HG03280 (cell line): ENCODE results near the gene TBC1D23.
"Not testable (repeated sequence)": the region's sequence is repeated elsewhere in the genome, so short reads cannot be mapped to it uniquely, and the experiment has no call there.

Experiments used
- ATAC-seq: cut with Tn5 transposase; IDR thresholded peaks from one replicate; pipeline ENCODE4 v1.9.1; 2021; ENCODE audit warnings: mild to moderate bottlenecking, moderate library complexity; ENCODE audit not compliant: unreplicated experiment

The TBC1D23 gene

DNA sequence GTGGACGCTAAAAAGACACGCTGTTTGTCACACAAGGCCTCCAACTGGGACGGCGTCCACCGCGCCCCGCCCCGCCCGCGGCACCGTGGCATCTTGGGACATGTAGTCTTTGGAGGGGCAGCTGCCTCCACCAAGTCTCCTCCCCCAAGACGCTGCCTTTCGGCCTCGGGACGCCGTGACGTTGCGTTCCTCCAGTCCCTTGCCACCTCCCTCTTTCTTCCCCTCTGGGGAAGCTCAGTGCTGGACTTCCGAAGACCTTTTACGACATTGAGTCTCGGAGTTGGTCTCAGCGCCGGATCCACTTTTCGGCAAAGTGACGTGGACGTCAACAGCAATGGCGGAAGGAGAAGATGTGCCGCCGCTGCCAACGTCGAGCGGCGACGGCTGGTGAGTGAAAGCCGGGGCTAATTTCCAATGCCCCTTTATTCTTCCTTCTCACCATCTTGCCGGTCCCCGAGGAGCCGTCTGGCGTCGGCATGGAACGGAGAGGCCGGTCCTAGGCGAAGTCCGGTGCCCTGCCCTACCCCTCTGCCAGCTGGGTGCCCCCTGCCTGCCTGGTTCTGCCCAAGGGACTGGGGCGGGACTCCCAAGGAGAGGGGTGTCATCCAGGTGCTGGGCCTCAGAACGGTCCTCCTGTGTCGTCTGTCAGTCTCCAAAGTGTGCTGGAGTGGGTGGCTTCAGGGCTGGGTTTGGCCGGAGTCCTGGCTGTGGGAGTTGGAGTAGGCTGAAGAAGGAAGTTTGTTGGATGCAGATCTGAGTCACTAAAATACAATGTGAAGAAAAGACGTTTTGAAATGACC, at the start of gene TBC1D23:
Gene TBC1D23, plus strand, starts transcription at position 308 of the 800 bp plus-strand sequence. Its CDS starts 27 bp downstream, at position 335.
- peak; percentile 100 for ATAC-seq

GRCh38 chr3:100213891-100214573, 46.8 kb upstream of the TBC1D23 start:
- ATAC-seq = no peak

- no peak for ATAC-seq
These were observed 46.2 kb upstream of the TBC1D23 start for GRCh38 chr3:100214574-100214964.

DNA sequence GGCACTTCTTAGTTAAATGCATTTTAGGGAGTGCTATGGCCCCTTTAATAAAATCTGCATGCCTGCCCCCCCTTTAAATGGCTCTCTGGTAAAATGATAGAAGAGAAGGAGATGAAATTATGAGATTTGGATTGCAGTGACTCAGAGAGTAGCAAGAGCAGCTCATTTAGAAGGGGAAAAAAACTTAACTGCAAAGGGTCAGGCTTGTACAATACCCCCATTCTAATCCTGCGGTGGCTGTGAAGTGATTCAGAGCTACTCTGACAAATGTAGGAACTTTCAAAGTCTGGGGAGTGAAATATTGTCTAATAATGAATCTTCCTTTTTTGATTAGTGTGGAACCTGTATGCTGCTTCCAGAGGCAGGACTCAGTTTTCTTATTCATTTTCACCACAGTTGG, 44.1 kb upstream of the TBC1D23 start:
- no peak for ATAC-seq

DNA sequence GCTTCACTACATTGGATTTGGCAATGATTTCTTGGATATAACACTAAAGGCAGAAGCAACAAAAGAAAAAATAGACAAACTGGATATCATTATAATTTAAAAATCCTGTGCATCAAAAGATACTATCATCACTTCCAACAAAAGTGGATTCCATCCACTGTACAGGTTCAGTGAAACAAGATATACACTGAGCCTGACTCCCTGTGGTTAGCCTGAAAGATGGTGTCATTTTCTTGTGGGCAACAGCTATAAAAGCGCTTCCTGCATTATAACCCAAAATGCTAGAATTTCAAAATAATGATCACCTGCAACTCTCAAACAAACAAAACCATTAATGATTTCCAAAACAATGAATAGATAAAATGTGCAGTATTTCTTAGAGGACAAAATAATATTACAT, 39.6 kb upstream of the TBC1D23 start:
- ATAC-seq = no peak

DNA sequence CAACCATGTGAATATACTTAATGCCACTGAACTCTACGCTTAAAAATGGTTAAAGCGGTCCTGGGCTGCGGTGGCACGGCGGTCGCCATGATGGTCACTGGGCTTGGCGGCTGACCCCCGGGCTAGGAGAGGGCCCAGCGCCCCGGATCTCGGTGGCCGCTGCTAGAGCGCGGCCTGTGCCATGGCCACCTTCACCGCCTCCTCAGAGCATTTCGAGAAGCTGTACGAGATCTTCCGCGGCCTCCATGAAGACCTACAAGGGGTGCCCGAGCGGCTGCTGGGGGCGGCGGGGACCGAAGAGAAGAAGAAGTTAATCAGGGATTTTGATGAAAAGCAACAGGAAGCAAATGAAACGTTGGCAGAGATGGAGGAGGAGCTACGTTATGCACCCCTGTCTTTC, 35.6 kb upstream of the TBC1D23 start:
- no peak for ATAC-seq

- ATAC-seq = no peak
These were observed 34.9 kb upstream of the TBC1D23 start for GRCh38 chr3:100225883-100226282.

- ATAC-seq = no peak
These were observed 33.9 kb upstream of the TBC1D23 start for GRCh38 chr3:100226712-100227429.

- ATAC-seq = no peak
These were observed 33.3 kb upstream of the TBC1D23 start for GRCh38 chr3:100227511-100227921.

DNA sequence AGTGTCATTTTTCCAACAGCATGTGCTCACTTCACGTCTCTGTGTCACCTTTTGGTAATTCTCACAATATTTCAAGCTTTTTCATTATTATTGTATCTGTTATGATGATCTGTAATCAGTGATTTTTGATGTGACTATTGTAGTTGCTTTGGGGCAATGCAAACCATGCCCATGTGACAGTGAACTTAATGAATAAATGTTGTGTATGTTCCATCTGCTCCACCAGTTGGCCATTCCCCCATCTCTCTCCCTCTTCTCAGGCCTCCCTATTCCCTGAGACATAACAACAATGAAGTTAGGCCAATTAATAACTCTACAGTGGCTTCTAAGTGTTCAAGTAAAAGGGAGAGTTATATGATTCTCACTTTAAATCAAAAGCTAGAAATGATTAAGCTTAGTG, 32.5 kb upstream of the TBC1D23 start:
- ATAC-seq = no peak

- not testable (repeated sequence) for ATAC-seq
These were observed 31.6 kb upstream of the TBC1D23 start for GRCh38 chr3:100229188-100229587.

- ATAC-seq = no peak
These were observed 30.1 kb upstream of the TBC1D23 start for GRCh38 chr3:100230710-100231109.

DNA sequence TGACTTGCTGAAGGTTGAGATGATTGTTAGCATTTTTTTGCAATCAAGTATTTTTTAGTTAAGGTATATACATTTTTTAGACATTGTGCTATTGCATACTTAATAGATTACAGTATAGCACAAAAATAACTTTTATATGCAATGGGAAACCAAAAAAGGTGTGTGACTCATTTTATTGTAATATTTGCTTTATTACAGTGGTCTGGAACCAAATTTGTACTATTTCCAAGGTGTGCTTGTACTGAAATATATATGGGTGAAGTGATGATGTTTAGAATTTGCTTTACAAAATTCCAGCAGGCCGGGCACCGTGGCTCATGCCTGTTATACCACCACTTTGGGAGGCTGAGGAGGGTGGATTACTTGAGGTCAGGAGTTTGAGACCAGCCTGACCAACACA, 29.1 kb upstream of the TBC1D23 start:
- no peak for ATAC-seq

GRCh38 chr3:100234364-100234763, 26.4 kb upstream of the TBC1D23 start:
- no peak for ATAC-seq

DNA sequence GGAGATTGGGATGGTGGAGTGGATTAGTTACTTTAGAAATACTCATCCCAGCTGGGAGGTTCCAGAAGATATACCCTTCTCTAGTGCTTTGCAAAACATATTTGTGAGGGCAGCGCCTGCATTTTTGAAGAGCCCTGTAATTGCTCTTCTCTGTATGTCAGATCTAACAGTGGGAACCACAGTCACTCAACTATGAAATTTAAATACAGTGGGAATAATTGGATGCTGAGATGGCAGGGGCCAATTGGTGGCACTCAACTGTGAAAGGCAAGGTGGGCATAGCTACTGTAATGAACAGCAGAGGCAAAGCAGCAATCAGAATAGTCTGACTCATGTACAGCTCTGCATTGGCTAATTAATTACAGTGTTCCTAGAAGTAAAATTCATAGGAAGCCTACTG, 22.2 kb upstream of the TBC1D23 start:
- ATAC-seq = no peak

- ATAC-seq = not testable (repeated sequence)
These were observed 18.3 kb upstream of the TBC1D23 start for GRCh38 chr3:100242471-100242870.

DNA sequence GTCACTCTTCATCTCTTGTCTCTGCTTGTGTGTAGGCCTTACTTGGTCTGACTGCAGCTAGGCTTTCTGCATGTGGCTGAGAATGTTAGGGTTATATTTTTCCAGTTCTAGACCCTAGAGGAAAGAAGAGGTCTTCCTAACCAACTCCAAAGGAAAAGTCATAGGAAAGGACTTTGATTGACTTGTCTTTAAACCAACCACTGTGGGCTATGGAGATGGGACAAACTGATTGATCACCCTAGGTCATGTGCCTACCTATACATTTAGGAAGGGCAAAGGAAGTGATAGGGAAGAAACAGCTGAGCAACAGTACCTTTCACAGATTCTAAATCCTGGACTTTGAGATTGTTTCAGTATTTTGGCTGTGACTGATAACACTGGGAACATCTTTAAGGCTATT, 16.5 kb upstream of the TBC1D23 start:
- ATAC-seq = no peak

DNA sequence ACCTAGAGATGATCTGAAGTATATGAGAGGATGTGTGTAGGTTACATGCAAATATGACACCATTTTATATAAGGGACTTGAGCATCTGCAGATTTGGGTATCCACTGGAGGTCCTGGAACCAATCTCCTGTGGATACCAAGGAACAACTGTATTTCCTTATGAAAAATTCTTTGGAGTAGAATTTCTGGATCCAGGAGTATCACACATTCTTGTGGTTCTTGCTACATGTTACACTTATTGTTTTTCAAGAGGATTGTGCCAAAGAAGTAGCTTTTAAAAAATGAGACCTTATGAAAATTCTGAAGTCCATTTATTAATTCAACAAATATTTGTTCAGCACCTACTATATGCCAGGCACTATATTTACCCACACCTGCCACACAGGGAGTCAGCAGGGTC, 15.7 kb upstream of the TBC1D23 start:
- no peak for ATAC-seq

DNA sequence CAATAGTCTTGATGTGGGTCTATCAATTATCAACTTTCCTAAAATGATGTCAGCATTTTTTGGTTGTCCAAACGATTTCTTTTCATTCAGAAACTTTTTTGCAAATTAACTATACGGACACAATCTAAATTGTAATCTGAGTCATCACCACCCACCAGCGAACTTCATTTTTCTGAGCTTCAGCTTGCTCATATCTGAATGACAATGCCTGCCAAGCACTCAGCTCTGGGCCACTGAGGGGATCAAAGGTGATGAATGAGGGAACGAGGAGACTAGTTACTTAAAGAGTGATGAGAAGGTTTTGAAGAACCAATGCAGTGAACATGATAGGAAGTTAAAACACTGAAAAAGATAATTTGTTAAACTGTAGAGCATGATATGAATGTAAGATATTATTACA, 14.9 kb upstream of the TBC1D23 start:
- no peak for ATAC-seq

- no peak for ATAC-seq
These were observed 13.8 kb upstream of the TBC1D23 start for GRCh38 chr3:100246999-100247398.

DNA sequence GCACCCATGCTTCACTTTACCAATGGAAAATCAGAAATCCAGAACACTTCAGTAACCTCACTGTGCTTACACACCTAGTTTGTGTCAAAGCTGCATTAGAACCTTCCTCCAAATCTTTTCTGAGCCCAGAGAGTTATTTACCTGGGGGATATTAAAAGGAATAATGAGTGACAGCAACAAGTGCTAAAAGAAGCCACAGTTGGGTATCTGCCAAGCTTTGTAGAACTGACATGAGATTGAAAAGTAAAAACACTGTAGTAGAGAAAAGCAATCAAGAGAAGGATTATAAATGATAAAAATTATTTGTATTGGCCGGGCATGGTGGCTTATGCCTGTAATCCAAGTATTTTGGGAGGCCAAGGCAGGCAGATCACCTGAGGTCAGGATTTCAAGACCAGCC, 8.8 kb upstream of the TBC1D23 start:
- no peak for ATAC-seq
